ENCODE results near the gene PGBD5.

PGBD5 gene

DNA sequence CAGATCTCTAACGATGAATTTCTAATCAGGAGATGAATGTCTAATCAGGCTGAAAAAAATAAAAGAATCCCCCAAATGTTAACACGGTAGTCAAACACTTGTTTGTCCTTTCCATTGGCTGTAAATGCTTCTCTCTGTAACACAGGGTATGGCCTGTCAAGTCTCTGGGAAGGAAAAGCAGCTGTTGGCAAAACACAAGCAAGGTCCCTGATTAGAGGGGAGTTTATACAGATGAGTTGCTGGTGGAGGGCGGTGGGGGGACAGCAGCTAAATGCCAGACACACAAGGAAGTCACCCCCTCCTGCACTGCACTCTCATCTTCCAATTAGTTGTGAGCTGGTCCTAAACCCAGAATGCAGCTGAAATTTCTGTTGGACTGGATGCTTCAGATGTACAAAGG is 51.0 kb downstream of the PGBD5 start:
- DNase-seq (ENCODE audit: low spot score) = no peak

DNA sequence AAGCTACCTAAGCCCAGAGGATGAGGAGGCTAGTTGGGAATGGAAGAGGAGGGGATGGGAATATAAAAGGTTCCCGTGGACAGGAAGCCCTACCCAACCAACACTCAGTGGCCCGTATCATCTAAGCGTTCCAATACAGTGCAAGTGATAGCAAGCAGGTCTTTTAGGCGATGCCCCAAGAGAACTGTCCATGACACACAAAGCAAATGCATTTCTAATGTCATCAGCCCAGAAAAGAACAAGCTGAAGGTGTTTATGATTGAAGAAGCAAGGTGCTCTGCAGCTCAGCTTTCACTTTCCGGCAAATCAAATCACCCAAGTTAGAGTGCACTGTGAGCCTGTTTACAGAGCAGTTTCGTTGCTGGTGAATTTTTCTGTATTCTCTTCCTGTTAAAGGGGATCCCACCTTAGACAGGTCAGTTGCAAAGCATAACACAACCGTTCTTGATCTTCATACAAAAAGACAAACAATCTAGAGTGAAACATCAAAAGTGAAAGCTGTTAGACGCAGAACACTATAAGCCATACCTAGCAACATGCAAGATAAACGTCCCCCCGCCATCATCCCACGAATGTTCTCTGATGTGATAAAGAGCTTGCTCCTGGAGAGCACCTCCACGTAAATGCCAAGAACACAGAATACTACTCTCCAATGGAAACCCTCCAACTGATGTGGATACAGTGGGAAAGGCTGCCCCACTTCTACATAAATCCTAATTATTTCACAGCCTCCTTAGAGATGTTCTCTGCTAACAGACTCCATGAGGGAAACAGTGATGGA is 54.0 kb downstream of the PGBD5 start:
- no peak for DNase-seq (ENCODE audit: low spot score)

DNA sequence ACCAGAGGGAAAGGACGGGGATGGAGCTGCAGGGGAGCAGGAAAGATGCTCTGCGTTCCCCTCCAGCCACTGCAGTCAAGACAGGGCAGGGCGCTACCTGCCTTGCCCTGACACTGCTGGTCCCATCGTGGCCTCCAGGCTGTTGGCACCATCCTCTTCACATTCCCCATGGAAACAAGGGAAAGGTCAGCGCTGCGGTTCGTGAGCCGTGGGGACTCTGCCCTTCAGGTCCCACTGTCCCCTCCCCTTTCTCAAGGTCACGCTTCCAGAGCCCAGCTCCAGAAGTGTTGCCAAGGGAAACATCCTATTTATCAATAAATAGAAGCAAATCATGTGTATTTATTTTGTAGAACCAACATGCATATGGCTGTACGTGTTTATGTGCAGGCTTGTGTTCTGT is 56.0 kb downstream of the PGBD5 start:
- DNase-seq (ENCODE audit: low spot score) = no peak

DNA sequence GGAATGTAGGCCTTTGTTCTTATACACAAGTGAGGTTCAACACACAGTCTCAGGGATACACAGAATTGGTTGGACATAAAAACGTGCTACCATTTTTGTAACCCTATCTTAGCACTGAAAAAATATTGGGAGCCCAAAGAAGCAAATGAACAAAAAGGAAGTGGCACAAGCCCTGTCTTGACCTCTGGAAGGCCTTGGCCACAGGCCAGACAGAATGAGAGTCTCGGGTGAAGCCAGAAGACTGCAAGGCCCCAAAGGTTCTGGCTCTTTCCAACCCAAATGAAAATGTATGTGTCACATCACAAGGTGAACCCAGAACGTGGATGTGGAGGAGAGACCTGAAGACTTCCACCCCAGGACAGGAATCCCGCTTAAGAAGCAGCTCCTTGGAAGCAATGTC is 57.3 kb downstream of the PGBD5 start:
- no peak for DNase-seq (ENCODE audit: low spot score)

DNA sequence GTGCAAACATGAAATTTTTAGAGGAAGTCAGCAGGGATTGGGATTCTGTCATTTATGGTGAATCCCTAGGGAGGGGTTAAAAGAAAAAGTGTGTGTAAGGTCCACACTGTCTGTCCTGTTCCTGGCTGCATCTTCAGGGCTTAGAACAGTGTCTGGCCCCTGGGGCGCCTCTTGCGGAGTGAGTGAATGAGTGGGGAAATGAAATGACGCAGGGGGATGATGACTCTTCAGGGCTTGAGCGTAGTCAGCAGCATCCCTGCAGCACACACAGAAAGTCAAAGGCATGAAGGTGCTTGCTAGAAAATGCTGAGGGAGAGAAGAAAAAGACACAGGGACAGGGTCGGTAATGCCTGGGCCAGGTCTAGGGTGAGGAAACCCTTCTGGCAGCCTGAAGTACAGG is 57.8 kb downstream of the PGBD5 start:
- DNase-seq (ENCODE audit: low spot score) = no peak

DNA sequence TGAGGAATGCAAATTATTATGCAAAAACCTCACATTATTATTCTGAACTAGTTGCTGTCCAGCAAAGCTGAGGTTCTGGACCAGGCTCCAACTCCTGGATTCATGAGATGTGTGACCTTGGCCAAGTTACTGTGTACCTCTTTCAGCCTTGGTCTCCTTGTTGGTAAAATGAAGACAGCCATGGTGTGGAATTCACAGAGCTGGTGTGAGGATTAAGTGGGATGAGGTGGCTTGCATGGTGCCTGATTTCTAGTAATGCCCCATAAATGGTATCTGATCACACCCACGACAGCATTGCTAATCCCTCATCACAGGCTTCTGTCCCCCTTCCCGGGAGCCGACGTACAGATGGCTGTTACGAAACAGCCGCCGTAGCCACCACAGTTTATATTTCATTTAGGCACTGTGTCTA is 59.6 kb downstream of the PGBD5 start:
- DNase-seq (ENCODE audit: low spot score) = no peak

DNA sequence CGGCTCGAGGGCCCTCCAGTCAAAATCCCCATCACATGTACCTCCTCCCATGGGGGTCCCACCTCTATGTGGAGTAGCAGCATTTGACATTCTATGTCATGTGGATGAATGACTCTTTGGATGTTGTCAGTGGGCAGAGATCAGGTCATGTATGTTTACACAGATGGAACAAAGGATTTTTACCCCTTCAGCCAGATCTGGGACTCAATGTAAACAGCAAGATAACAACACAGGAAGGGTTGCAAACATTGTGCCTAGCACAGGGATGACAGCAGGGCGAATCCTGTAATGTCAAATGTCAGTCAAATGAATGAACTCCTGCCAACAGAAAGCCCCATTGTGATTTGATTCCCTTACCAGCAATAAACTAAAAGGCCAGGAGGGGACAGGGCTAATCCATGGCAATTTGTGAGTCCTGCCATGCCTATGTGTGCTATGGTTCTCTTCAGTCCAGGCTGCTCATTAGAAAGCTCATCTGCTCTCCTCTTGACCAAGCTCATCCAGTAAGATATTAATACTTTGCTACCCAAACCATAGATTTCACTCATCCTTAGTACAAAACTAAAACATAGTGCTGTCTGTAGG is 60.3 kb downstream of the PGBD5 start:
- no peak for DNase-seq (ENCODE audit: low spot score)

DNA sequence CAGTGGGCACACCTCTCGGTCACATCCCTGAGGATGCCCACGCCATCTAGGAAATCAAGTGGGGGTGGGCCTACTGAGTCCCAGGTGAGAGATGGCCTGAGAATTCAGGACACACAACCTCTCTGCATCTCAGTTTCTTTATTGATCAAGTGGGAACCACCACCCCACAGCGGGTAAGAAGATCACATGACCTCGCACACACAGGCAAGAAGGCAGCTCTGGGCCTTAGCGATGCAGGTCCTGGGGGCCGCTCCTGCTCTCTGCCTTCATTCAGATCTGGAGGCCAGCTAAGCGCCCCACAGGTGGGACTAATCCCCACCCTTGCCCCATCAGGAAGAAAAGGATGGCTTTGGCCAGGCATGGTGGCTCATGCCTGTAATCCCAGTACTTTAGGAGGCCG is 63.2 kb downstream of the PGBD5 start:
- DNase-seq (ENCODE audit: low spot score) = no peak

DNA sequence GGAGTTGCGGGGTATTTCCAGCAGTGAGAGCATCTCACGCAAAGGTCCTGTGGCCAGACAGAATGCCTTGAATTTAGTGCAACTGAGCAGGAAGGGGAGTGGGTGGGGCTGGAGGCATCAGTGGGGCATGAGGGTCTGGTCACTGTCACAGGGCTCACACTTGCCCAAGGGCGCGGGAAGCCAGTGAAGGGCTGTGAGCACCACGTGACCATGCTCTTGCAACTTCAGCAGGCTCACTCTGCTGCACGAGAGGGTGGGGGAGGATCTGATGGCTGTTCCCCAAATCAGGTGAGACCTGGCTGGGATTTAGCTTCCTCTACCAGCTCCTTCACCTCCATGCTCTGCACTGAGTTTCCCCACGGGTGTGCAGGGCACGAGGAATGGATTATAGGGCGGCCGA is 64.2 kb downstream of the PGBD5 start:
- DNase-seq (ENCODE audit: low spot score) = no peak

DNA sequence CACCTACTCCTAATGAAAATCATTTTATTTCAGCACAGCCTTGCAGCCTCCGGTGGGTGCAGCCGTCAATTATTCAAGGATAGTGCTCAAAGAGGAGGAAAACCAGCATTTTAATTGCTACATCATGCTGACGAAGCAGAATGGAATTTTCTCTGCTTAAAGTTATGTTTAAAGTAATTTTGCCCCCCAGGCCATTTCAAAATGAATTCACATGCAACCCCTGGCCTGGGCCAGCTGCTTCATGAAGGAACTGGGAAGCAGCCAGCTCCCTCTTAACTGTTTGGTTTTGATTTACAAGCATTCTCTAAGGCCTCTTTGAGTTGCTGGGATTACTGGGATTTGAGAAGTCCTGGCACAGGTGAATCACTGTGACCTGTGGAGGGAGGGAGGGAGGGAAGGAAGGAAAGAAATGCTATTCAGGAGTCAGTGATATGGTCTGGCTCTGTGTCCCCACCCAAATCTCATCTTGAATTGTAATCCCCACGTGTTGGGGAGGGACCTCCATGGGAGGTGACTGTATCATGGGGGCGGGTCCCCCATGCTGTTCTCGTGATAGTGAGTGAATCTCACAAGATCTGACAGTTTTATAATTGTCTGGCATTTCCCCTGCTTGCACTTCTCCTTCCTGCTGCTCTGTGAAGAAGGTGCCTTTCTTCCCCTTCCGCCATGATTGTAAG is 66.0 kb downstream of the PGBD5 start:
- no peak for DNase-seq (ENCODE audit: low spot score)

DNA sequence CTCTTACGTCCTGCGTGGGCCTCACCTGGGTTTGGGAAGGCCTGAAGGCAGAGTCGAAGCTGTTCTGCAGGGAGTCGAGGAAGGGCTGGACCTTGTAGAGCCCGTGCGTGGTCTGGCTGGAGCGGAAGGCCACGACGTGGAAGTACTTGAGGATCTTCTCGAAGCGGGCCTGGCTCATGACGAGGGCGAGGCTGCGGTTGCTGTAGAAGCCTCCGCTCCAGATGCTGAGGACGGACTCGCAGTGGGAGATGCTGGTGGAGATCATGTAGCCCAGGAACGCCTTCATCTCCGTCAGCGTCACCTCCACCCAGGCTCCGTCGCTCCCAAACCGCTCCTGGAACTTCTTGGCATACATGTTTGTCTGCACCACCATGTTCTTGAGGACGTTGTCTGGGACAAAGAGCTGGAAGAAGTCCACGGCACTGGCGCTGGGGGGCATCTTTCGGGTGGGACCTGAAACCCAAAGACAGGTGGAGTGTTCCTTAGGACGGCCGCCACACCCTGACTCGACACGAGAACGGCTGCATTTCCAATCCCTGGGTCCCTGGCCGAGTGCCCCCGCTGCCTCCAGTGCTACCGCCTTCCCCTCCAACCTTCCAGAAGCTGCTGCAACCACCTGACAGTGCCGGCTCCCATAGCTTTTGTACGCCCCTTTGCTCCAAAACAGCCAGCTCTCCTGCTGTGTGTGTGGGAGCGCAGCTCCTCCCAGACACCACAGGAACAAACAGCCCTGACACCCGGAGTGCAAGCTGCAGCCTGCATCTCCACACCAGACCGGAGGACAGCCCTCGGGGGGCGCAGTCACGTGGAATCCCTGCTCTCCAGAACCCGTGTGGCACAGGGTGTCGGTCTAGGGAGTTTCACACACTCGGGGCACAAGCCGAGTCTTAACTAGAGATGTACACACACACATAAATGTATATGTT is 69.0 kb downstream of the PGBD5 start:
- DNase-seq (ENCODE audit: low spot score) = peak; percentile 53

DNA sequence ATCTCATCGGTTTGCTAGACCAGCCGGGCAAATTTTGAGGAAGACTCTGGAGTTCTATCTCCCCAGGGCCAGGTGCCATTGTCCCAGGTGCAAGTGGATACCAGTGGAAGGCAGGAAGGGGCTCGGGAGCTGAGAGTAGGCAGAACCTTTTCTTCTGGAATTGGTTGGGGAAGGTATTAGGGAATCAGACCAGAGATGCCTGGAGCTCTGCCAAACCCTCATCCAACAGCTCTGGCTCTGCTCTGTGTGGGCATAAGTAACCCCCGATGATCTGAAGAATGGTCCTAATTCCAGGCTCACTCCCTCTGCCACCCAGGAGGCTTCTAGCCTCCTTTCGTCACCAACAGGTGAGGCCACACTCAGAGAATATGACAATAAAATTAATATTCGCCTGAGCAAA is 69.9 kb downstream of the PGBD5 start:
- DNase-seq (ENCODE audit: low spot score) = no peak

DNA sequence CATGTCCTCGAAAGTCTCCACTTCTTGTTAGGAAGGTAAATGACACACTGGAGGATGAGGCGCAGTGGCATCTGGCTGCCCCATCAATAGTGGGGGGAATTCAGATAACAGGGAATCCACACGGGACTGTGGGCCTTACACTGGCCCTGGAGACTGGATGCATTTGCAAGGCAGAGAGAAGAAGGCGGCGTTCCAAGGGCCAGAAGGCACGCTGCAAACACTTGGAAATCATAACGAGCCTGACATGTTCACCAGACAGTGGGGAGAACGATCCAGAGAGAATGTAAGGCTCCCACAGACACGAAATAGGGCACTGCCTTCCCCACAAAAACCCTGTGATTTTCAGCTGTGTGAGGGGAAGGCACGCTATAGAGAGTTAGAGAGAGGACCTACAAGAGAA is 70.5 kb downstream of the PGBD5 start:
- no peak for DNase-seq (ENCODE audit: low spot score)

DNA sequence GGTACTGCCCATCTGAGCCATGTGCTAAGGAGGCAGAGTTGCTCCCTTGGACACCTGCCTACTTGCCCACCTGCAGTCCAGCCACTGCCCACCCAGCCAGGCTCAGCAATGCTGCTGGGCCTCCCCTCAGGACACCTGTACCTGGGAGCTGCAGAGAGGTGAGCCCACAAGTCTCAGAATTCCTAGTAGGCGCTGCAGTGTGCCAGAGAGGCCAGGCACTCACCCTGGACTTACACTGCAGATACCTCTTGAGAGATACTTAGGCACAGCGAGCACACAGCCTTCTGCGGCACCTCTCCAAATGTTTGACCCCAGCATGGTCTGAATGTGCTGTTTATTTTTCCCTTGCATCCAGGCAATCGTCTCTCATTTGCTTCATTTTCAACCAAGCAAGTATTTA is 71.0 kb downstream of the PGBD5 start:
- no peak for DNase-seq (ENCODE audit: low spot score)

DNA sequence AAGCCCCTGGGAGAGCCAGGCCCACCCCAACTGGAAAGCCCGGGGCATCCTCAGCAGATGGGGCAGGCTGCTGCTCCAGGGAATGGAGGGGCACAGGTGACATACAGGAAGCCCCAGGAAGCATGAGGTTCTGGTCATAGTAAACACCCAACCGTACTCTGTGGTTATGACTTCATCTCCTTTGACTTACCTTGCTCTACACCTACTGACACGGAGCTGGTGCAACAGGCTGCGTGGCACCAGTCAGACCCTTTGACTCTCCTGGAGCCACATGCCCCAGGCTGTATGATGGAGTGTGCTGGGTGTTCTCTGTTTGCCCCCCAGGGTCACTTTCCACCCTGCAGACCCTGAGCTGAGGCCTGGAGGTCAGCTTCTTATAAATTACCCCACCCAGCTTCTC is 72.1 kb downstream of the PGBD5 start:
- DNase-seq (ENCODE audit: low spot score) = no peak

DNA sequence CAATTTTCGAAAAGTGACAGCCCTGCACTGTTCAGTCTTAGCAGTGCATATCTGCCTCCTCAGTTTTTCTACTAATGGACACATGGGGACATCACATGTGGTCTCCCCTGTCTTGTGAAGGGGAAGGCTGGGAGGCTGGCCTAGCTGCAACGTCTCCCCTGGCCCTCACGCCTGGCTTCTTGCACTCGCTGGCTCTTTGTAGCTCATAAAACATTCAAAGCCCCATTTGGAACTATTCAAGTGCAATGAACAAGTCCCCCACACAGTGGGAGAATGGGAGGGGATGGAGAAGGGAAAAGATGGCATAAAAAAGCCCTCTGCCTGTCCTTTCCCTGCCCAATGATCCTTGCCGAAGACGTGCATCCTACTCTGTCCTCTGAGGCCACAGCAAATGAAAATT is 73.6 kb downstream of the PGBD5 start:
- DNase-seq (ENCODE audit: low spot score) = no peak

DNA sequence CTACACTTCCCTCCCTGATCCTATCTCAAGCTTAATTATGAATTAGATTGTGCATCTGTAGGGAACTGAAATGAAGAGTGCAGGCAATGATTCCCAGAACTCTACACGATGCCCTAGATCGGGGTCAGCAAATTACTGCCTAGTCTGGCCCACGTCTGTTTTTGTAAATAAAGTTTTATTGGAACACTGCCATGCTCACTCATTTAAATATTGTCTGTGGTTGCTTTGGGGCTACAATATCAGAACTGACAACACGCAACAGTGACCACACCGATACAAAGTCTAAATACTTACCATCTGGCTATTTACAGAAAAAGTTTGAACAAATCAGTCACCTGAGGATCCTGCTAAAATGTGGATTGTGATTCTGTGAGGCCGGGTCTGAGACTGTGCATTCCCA is 74.1 kb downstream of the PGBD5 start:
- no peak for DNase-seq (ENCODE audit: low spot score)

DNA sequence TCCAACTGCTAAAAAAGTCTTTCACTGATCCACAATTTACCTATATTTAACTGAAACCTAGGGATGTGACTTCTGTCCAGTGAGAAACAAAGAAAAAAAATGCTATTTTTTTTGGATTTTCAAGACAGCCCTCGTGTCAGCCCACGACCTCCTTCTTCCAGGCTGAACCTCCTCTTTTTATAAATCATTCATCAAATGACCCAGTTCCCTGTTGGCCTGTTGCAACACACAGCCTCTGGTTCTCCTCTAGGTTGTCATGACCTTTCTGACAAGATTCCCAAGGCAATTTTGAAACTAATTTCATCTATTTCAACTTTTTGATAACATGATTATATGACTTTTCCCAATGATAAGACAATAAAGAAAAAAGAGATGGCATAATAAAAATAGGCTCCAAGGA is 74.6 kb downstream of the PGBD5 start:
- DNase-seq (ENCODE audit: low spot score) = no peak

DNA sequence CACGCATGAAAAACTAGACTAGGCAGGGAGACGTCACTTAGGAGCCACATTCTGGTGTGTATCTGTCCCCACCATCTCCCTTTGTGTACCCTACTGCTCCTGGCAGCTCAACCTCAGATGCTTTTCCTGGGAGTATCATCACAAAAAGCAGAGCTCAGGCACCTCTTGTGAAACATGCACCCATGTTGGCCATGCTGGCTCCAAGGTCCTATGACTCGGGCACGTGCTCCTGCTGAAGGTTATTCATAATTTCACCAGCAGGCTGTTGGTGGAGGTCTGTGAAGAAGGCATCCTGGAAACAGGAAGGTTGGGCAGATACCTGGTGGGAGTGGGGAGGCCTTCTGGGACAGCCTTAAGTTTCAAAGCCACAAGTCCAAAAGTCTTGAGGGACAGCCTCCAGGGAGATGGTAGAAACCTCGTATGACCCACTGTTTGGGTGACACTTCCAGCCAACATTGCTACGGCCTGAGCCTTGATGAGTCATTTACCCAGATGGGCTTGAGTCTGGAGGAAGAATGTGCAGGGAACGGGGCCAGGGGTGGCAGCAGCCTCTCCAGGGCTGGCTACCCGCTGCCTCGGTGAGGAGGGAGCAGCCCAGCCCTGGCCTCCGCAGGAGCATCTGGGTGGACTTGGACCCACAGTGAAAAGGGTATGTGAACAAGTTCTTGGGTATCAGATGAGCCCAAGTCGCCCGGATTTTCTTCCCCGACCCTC is 75.8 kb downstream of the PGBD5 start:
- no peak for DNase-seq (ENCODE audit: low spot score)

DNA sequence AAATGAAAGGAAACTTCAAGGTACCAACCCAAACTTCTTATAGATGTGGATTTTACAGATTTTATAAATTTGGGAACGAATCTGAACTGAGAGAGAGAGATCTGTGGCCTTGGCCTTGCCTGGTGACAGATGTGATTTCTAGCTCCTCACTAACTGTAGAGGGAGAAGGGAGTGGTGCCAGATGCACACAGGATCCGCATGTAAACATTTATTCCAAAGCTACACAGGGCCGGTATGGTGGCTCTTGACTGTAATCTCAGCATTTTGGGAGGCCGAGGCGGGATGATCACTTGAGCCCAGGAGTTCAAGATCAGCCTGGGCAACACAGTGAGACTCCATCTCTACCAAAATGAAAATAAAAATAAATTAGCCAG is 77.1 kb downstream of the PGBD5 start:
- no peak for DNase-seq (ENCODE audit: low spot score)

DNA sequence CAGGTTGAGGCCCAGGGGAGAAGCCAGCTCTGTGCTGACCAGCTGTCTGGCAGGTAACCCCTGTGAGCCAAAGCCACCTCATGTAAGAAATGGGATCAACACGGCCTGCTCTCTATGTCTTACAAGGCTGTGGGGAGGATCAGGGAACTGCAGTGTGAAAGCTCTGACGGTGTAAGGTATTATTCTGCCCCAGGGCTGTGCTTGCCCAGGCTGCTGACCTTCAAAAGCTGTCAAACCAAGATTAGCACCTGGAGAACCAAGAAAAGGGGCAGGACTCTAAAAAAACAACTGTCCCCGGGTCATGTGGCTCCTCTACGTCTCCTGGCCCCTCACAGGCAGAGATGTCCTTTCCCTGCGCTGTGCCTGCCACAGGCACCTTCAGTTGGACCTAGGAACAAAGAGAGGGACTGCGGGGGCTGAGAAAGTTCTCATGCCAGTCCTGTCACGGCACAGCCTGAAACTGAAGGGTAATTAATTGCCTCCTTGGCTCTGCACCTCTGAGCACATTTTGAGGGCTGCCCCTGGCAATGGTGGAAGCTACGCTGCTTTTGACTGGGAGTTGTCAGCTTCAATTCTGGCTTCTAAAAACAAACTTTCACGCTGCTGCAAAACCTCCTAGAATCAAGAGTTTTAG is 77.6 kb downstream of the PGBD5 start:
- DNase-seq (ENCODE audit: low spot score) = no peak

Data from iPS-NIHi11 (cell line).